GM12878 (cell line): ENCODE measurements around the gene SRPRB. TPM values are rescaled to one million over a fixed set of nuclear protein-coding genes. Genes with fewer than 3 reads are reported as not detected.

Source experiments
- ATAC-seq: fragments of 200-7000 bp; cut with Tn5 transposase; 3 replicates; pipeline ENCODE4 v1.9.1; 2020; ENCODE audit warnings: mild to moderate bottlenecking, moderate library complexity
- BruUV-seq: library from RNA; stranded (reverse); fragments of 400-500 nt; replicated peaks from 2 replicates; lab custom pipeline; 2021; lab: Mats Ljungman, UMichigan
- CTCF ChIA-PET: fragments of 300-600 bp; sonication (Branson Sonifier 250); formaldehyde crosslinking; extraction: SDS; loops from one replicate; lab custom pipeline; 2021; ENCODE audit warnings: inconsistent platforms; lab: Yijun Ruan, JAX
- POLR2A ChIA-PET: fragments of 350-600 bp; formaldehyde crosslinking; extraction: SDS; loops from one replicate; lab custom pipeline; 2021; ENCODE audit warnings: inconsistent platforms; lab: Charles Lee
- RAD21 ChIA-PET: fragments of 300-600 bp; sonication (Branson Sonifier 250); formaldehyde crosslinking; loops from one replicate; lab custom pipeline; 2023; ENCODE audit warnings: antibody characterized with exemption; ENCODE audit not compliant: unreplicated experiment; lab: Charles Lee
- SMC1A ChIA-PET: fragments of 300-600 bp; sonication (Branson Sonifier 250); formaldehyde crosslinking; loops from one replicate; lab custom pipeline; 2023; ENCODE audit not compliant: unreplicated experiment, uncharacterized antibody; lab: Charles Lee
- DNase-seq: peaks from one replicate; pipeline ENCODE4 v3.0.0-alpha.2; 2011; ENCODE audit warnings: low read depth, low spot score
- FAIRE-seq: peaks from 3 replicates; lab custom pipeline; 2011; peaks lifted over from hg19 to GRCh38; lab: Jason Lieb, UNC
- H2AFZ ChIP-seq: 2 replicates; pipeline ENCODE4 v1.6.0; 2011; ENCODE audit warnings: low read depth, low read length, control low read depth; ENCODE audit not compliant: control insufficient read depth
- H3K27ac ChIP-seq: 2 replicates; pipeline ENCODE4 v1.5.1; 2011; ENCODE audit warnings: control low read depth; ENCODE audit not compliant: control insufficient read depth, insufficient read depth
- H3K27me3 ChIP-seq, 2 experiments: replicated peaks in 1 of 2; 2 replicates each; pipeline versions ENCODE4 v1.6.0 to v1.6.1; 2011; ENCODE audit warnings: low read length in 1 of 2; ENCODE audit not compliant: control insufficient read depth in 2 of 2, insufficient read depth in 2 of 2
- H3K36me3 ChIP-seq, 2 experiments: 2 replicates each; pipeline ENCODE4 v1.5.1; 2011; ENCODE audit warnings: low read length in 1 of 2; ENCODE audit not compliant: control insufficient read depth in 2 of 2, insufficient read depth in 2 of 2
- H3K4me1 ChIP-seq: 2 replicates; pipeline ENCODE4 v1.6.1; 2011; ENCODE audit warnings: mild to moderate bottlenecking, low read length, moderate library complexity, mixed read lengths; ENCODE audit not compliant: control insufficient read depth, insufficient read depth
- H3K4me2 ChIP-seq: 2 replicates; pipeline ENCODE4 v1.6.0; 2011; ENCODE audit warnings: control low read depth; ENCODE audit not compliant: control insufficient read depth, insufficient read depth
- H3K4me3 ChIP-seq: fragments of 200-600 bp; sonication (generic); 2 replicates; pipeline ENCODE4 v1.5.1; 2016
- H3K79me2 ChIP-seq: 2 replicates; pipeline ENCODE4 v1.6.0; 2011; ENCODE audit warnings: low read length; ENCODE audit not compliant: control insufficient read depth, insufficient read depth
- H3K9ac ChIP-seq: 2 replicates; pipeline ENCODE4 v1.8.0; 2011; ENCODE audit warnings: low read length, control low read depth, mixed read lengths; ENCODE audit not compliant: control insufficient read depth, insufficient read depth
- H3K9me3 ChIP-seq: replicated peaks from 3 replicates; pipeline ENCODE4 v1.5.1; 2011; ENCODE audit warnings: mild to moderate bottlenecking, low read length; ENCODE audit not compliant: control insufficient read depth, insufficient read depth
- H4K20me1 ChIP-seq: 2 replicates; pipeline ENCODE4 v1.6.0; 2011; ENCODE audit not compliant: control insufficient read depth, insufficient read depth
- CEBPZ ChIP-seq: fragments of 150-350 bp; IDR thresholded peaks from 2 replicates; pipeline ENCODE4 v1.6.1; 2016; ENCODE audit warnings: low read depth, low read length
- E4F1 ChIP-seq: fragments of 450-650 bp; IDR thresholded peaks from 2 replicates; pipeline ENCODE4 v1.6.1; 2018; ENCODE audit warnings: borderline replicate concordance, mild to moderate bottlenecking; ENCODE audit not compliant: partially characterized antibody
- MEF2B ChIP-seq: fragments of 450-650 bp; IDR thresholded peaks from 2 replicates; pipeline ENCODE4 v1.6.1; 2018; ENCODE audit warnings: mild to moderate bottlenecking, moderate library complexity; ENCODE audit not compliant: partially characterized antibody, poor library complexity, severe bottlenecking
- RAD21 ChIP-seq: IDR thresholded peaks from 2 replicates; pipeline ENCODE4 v1.6.1; 2011; ENCODE audit warnings: mild to moderate bottlenecking, low read depth, low read length, moderate library complexity; ENCODE audit not compliant: insufficient read depth
- REST ChIP-seq: IDR thresholded peaks from 2 replicates; pipeline ENCODE4 v1.6.1; 2012; ENCODE audit warnings: mild to moderate bottlenecking, low read depth, low read length
- SMARCA5 ChIP-seq: fragments of 450-650 bp; IDR thresholded peaks from 2 replicates; pipeline ENCODE4 v1.6.1; 2017; ENCODE audit warnings: mild to moderate bottlenecking
- WGBS: methylation state at CpG from one replicate; pipeline ENCODE4 v1.1.6; 2016; ENCODE audit warnings: low lambda C conversion rate; ENCODE audit not compliant: insufficient replicate concordance, insufficient coverage; ENCODE audit errors: missing lambda C conversion rate; 5-methylcytosine and 5-hydroxymethylcytosine counted together
- in situ Hi-C: fragments of 300-500 bp; cut with MboI; formaldehyde crosslinking; loops from 9 replicates; pipeline ENCODE4 v1.14.3; 2018; ENCODE audit warnings: mixed read lengths
- intact Hi-C: fragments of 100-400 bp; cut with micrococcal nuclease; formaldehyde crosslinking; loops from one replicate; pipeline ENCODE4 v1.14.2; 2022; ENCODE audit not compliant: unreplicated experiment
- polyA plus RNA-seq, 11 experiments: library from polyadenylated mRNA; depleted of rRNA in 4 of 11; unstranded in 6 of 11; stranded (reverse) in 5 of 11; fragments of >200 nt; fragmentation: Nextera tagmentation in 4 of 11; fragmentation: Illumina TruSeq in 1 of 11; extraction: Ambion mirVana in 4 of 11; extraction: Trizol in 1 of 11; gene quantifications; 1 replicate in 1 of 11; 2 replicates in 10 of 11; pipeline versions ENCODE4 v1.2.1 to v1.2.3, GENCODE V29; 2011 to 2016; ENCODE audit warnings: inconsistent platforms in 2 of 11, missing spikeins in 2 of 11, low read depth in 1 of 11
- total RNA-seq, 4 experiments: library from RNA; depleted of rRNA in 3 of 4; stranded (reverse); fragments of >200 nt in 3 of 4; fragmentation: Illumina TruSeq in 1 of 4; extraction: Trizol in 1 of 4; gene quantifications; 2 replicates each; pipeline versions ENCODE4 v1.2.1 to v1.2.3, GENCODE V29; 2013 to 2021

SRPRB gene
- total and polyA plus RNA-seq, 10 of the 15 experiments (the other 5 are each of a cell fraction or from before 2014, with no cell fraction given), result 30.6 to 107 (median 46.6) TPM

GRCh38 chr3:133783762-133784161, 21.9 kb upstream of the SRPRB start (continued):
- TF ChIP-seq CEBPZ, result no peak
- TF ChIP-seq, all 136 proteins: peak for 0

- H3K79me2 ChIP-seq, result no peaks in the 10 kb centered on the region
- H2AFZ ChIP-seq, result no peak overlapping the region
- BruUV-seq, result no TSS peak
- WGBS, result 2% methylated on average over 2 of the region's 2 CpGs
- ATAC-seq (no peak), DNase-seq (no peak), FAIRE-seq (no peak)
- intact Hi-C loops (no loop called here), in situ Hi-C loops (no loop called here)
- no peak overlapping the region for H3K27ac ChIP-seq
- H3K36me3 ChIP-seq, result no peaks in the 10 kb centered on the region
- RAD21 ChIA-PET, result no interaction called here
- no peaks in the 10 kb centered on the region for H4K20me1 ChIP-seq
- TF ChIP-seq E4F1 (no peak), MEF2B (no peak), RAD21 (no peak), SMARCA5 (no peak), REST (no peak)
- H3K9ac ChIP-seq, result no peak overlapping the region
- CTCF ChIA-PET, result no interaction called here
- no peaks in the 10 kb centered on the region; a peak in 1 of 4 replicates for H3K27me3 ChIP-seq
- H3K4me1 ChIP-seq, result no peaks in the 10 kb centered on the region
- SMC1A ChIA-PET, result no interaction called here
- H3K4me3 ChIP-seq, result no peak overlapping the region
- POLR2A ChIA-PET, result no interaction called here
- H3K4me2 ChIP-seq, result no peak overlapping the region
- no peaks in the 10 kb centered on the region; the same call in 2 of the 3 replicates for H3K9me3 ChIP-seq
Observed at GRCh38 chr3:133788024-133788423, 17.6 kb upstream of the SRPRB start.
